ENCODE data around the gene CBFA2T2.
A peak's percentile ranks its signal among the peaks of the same experiment; 100 is the strongest.

The CBFA2T2 gene

GRCh38 chr20:33669873-33670640 lies 180.2 kb downstream of the CBFA2T2 start:
- H3K4me3 ChIP-seq (ENCODE audit: control insufficient read depth, low read depth, low read length) = no peak overlapping the region
- no peak for TF ChIP-seq CTCF (IDR thresholded peaks at IDR 0.05; ENCODE audit: control insufficient read depth, insufficient read depth, low read depth, low read length, missing control alignments)
- no peak for DNase-seq (ENCODE audit: low read depth)

- no peak overlapping the region for H3K4me3 ChIP-seq (ENCODE audit: control insufficient read depth, low read depth, low read length)
- DNase-seq (ENCODE audit: low read depth) = no peak
- no peak for TF ChIP-seq CTCF (IDR thresholded peaks at IDR 0.05; ENCODE audit: control insufficient read depth, insufficient read depth, low read depth, low read length, missing control alignments)
Measured at GRCh38 chr20:33670715-33671499, 181.0 kb downstream of the CBFA2T2 start.

GRCh38 chr20:33671573-33672288 lies 181.8 kb downstream of the CBFA2T2 start:
- TF ChIP-seq CTCF (IDR thresholded peaks at IDR 0.05; ENCODE audit: control insufficient read depth, insufficient read depth, low read depth, low read length, missing control alignments) = no peak
- H3K4me3 ChIP-seq (ENCODE audit: control insufficient read depth, low read depth, low read length) = no peak overlapping the region
- DNase-seq (ENCODE audit: low read depth) = no peak

- peak overlapping the region; percentile 76 for H3K4me3 ChIP-seq (ENCODE audit: control insufficient read depth, low read depth, low read length)
- no peak for TF ChIP-seq CTCF (IDR thresholded peaks at IDR 0.05; ENCODE audit: control insufficient read depth, insufficient read depth, low read depth, low read length, missing control alignments)
- DNase-seq (ENCODE audit: low read depth) = no peak
Measured at GRCh38 chr20:33672426-33673113, 182.7 kb downstream of the CBFA2T2 start.

- no peak for DNase-seq (ENCODE audit: low read depth)
- peak overlapping the region; percentile 76 for H3K4me3 ChIP-seq (ENCODE audit: control insufficient read depth, low read depth, low read length)
- TF ChIP-seq CTCF (IDR thresholded peaks at IDR 0.05; ENCODE audit: control insufficient read depth, insufficient read depth, low read depth, low read length, missing control alignments) = no peak
Measured at GRCh38 chr20:33673114-33673409, 183.2 kb downstream of the CBFA2T2 start.
